Renal cortical epithelial cell (primary cell): ENCODE data around the gene PLEKHH3. TPM values are rescaled to one million over a fixed set of nuclear protein-coding genes. Genes with fewer than 3 reads are reported as not detected.
A peak's percentile ranks its signal among the peaks of the same experiment; 100 is the strongest.
"Not testable (repeated sequence)": the region's sequence is repeated elsewhere in the genome, so short reads cannot be mapped to it uniquely, and the experiment has no call there.

Experiments
- DNase-seq: peaks from one replicate; pipeline ENCODE4 v3.0.0-alpha.2; 2011; ENCODE audit warnings: low read depth
- total RNA-seq: library from RNA; depleted of rRNA; stranded (reverse); fragments of >200 nt; gene quantifications from 2 replicates; pipeline ENCODE4 v1.2.3, GENCODE V29; 2014

Gene PLEKHH3
- total RNA-seq, 1 donor from 2014 or later, result 9.6 TPM

DNA sequence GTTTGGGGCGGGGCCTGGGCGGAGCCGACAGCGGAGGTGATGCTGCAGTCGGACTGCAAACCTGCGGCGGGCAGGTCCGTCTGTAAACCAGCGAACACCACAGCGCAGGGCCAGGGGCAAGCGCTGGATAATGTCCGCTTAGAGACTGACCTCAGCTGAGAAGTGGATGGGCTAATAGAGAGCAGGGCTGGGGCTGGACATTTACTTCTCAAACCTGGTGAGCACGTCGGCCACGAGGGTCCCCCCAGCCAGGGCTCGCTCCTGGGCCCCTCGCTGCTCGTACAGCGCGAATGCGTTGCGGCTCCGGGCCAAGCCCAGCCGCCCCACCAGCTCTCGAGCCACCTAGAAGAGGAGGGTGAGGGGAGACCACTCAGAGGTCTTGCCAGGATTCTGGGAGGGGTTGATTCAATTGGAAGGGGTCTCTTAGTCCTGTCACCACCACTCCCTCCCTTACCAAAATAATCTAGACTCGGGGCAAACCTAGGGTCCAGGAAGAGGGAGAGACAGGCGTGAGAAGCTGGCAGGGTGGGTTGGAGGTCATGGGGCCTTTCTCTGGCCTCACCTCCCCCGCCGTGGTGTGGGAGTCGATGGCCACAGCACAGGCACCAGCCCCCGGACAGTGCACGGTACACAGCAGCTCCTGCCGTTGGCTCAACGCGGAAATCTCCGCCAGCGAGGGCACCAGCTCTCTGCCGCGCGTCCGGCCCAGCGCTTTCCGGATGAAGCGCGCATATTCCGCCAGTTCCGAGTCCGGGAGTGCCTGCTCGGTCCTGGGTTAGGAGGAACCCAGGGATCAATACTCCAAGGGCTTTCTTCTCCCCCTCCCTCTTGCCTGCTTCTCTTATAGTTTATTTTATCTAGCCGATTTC, 5.8 kb downstream of the PLEKHH3 start:
- no peak for DNase-seq

DNA sequence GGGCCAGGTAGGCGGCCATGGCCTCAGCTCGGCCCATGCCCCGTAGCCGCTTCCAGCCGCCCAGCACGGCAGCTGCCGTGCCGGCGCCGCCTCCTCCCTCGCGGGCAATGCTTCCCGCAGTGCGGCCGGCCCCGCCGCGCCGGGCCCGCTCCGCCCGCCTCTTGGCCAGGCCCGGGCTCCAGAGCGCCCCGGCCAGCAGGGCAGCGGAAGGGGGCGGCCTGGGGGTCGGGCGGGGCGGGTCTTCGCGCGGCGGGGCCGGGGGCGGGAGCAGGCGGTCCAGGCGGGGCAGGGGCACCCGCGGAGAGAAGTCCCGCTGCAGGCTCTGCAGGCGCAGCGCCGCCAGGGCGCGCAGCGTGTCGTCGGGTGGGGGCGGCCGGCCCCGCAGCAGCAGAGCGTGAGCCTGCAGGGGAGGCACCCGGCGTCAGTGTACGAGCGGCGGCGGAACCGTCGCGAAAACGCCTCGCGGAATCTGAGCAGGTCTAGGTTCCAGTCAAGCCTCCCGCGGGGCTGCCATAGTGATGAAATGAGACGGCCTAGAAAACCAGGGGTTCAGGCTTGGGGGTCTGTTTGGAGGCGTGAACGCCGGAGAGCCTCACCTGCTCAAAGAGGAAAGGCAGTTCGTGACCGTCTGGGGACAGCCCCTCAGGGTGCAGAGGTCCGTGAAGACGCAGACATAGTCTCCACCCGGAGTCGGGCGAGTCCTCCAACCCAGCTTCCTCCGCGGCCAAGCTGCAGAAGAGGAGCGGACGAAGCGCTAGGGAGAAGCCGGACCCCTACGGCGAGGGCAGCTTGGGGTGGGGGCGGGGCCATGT, 6.6 kb downstream of the PLEKHH3 start:
- DNase-seq, result no peak

DNA sequence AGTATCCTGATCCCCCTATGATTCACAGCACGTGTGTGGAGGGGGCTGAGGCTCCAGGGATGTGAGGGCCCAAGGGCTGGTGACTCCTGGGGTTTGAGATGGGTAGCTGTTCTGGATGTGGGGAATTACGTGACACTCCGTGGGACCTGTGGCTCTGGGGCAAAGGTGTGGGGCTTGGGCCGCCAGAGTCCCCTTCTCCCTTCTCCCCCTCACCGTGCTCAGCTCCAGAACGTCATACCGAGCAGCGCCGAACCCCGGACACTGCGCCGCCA, 7.2 kb downstream of the PLEKHH3 start:
- DNase-seq, result no peak

DNA sequence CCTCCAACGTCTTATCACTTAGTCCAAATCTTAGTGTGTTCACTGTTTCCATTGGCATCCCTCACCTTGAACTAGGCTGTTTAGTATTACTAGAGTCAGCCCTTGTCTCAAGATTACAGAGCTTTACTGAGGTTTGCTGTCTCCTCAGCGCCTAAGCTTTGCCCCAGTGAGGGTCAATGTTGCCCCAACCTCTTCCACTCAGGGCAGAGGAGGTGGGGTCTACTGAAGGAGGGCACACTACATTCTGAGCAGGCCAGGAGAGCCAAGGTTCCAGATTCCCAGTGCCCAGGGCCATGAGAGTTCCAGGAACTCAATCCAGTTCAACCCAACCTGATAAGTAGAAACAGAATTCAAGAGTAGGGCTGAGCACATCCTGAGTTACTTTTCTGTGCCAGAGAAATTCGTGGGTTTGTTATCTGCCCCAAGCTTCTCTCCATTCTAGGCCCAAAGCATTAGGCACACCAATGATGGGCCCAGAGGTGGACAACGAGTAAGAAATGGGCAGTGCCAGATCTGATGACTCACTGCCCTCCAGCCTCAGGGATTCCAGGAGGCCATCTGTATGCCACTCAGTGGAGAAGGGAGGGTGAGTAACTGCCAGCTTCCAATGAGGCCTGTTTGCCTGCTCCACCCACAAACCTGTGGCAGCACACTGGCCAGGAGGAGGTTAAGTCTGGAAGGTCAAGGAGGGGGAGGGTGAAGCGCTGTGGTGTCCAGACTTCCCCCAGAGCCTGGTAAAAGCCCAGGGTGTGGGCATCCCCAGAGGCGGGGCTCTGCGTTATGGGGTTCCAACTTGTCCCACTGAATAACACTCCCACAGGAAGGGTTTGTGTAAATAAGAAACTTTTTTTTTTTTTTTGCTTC, 9.5 kb downstream of the PLEKHH3 start:
- peak; percentile 96 for DNase-seq

DNA sequence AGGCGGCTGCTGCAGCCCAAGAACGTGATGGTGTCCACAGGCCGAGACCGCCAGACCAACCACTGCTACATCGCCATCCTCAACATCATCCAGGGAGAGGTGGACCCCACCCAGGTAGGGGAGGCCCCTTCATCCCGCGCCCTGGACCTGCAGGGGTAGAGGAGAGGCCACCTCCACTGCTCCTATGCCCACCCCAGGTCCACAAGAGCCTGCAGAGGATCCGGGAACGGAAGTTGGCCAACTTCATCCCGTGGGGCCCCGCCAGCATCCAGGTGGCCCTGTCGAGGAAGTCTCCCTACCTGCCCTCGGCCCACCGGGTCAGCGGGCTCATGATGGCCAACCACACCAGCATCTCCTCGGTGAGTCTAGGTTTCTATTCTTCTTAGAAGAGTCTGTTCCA, 10.7 kb downstream of the PLEKHH3 start:
- DNase-seq, result not testable (repeated sequence)

DNA sequence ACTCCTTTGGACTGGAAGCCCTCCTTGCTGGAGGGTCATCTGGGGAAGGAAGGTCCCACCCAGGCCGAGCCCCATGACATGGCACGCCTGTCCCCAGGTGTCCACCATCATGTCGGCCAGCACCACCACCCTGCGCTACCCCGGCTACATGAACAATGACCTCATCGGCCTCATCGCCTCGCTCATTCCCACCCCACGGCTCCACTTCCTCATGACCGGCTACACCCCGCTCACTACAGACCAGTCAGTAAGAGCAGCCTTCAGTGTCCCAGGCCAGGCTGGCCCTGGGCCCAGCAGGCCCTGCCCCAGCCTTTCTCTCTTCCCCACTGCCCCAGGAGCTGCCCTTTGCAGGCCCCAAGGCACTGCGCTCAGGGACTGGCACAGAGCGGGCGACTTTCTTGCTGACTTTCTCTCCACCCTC, 11.2 kb downstream of the PLEKHH3 start:
- no peak for DNase-seq

DNA sequence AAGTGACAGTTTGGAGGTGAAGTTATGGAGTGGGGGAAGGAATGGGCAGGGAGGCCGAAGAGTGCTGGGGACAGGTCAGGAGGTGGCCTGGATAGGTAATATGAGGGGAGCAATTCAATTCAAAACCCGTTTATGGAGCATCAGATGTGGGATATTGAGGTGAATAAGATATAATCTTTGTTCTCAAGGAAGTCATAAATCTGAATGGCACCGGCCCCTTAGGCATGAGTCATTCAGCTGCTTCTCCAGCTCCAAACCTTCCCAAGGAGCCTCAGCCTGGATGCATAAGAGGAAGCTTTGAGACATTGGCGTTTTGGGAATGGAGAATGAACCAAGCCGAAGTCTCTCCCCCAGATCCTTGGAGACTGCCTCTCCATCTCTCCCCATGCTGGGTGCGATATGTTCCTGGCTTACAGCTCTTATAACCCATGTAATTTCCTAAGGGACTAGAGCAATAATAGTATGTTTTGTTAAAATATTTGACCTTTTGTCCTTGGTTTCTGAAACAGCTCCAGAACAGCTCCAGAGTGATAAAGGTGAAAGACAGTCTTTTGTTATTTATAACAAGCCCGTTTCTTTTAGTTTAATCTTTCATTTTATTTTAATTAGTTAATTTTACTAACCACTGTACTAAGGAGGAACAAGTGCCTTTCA, 16.0 kb downstream of the PLEKHH3 start:
- peak; percentile 65 for DNase-seq

DNA sequence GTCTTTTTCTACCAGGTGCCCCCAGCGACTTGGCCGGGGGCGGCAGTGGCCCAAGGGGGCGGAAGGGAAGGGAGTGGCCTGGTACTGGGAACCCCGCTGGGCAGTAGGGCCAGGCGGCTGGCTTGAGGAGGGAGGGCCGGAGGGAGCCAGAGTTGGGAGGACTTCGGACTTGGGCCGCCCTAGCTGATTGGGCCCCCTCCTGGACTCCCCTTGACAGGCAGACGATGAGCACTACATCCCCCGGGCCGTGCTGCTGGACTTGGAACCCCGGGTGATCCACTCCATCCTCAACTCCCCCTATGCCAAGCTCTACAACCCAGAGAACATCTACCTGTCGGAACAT, 16.9 kb downstream of the PLEKHH3 start:
- not testable (repeated sequence) for DNase-seq

DNA sequence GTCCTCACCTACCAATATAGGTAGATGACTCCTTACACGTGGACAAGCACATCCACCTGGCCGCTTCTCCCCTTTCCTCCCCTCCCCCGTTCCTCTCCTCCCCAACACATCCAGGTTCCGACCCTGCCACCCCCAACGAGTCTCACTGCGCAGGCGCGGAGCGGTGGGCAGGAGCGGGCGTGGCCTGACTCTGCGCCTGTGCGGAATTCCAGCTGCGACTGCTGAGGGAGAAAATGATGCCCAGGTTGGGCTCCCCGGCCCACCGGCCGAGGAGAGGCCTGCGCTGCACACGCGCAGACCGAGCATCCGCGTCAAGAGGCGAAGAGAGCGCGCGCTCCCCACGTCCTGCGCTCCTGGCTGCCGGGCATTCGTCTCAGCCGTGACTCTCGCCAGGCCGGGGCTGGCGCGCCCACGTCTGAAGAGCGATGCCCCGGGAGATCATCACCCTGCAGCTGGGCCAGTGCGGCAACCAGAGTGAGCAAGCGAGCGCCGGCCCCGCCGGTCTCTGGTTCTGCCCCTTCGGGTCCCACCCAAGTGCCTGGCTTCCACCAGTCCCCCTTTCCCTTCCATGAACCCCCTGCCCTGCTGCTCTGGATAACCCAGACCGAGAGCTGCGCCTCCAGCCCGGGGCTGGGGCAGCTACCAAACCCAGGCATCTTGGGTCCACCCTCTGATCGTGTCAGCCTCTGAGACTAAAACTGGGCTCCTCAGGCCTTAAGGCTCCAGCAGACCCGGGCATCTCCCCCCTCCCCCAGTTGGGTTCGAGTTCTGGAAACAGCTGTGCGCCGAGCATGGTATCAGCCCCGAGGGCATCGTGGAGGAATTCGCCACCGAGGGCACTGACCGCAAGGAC, 17.5 kb downstream of the PLEKHH3 start, which contains the start of gene TUBG2:
TUBG2 (plus strand) TSS at position 206 of the 853 bp plus-strand sequence; CDS start at position 426, 220 bp downstream.
- DNase-seq, result peak; percentile 78

DNA sequence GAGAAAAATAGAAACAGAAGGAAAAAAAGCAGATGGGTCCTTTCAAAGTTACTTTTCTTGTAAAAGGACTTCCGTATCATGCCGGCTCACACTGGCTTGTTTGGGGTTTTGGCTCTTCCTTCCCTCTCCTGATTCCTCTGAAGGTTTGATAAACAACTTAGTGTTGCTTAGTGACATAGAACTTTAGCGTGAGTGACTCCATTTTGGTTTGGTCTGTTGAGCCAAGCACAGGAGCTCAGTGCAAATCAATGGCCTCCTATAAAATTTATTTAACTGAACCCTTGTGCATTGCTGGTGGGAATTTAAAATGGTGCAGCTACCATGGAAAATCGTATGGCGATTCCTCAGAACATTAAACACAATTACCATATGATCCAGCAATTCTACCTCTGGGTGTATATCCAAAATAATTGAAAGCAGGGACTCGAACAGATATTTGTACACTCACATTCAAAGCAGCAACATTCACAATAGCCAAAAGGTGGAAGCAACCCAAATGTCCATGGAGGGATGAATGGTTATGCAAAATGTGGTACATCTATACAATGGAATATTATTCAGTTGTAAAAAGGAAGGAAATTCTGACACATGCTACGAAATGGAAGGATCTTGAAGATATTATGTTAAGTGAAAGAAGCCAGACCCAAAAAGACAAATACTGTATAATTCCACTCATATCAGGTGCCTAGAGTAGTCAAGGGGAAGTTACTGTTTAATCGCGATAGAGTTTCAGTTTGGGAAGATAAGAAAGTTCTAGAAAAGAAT, 18.8 kb downstream of the PLEKHH3 start:
- no peak for DNase-seq

DNA sequence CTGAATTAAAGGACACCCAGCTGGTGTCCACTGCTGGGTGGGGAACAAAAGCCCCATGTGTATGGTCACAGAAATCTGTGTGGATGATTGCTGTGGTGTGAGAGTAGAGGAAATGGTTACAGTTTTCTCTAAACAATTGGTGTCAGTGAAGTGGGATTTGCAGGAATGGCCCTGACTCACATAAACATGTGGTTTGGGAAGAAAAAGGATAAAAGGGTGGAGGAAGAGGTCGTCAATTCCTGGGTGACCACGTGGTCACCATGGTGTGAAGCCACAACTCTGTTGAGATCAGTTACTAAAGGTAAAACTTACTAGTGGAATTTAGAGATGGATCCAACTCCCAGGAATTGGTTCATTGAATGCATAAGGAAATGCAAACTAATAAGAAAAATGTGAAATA, 21.3 kb downstream of the PLEKHH3 start:
- DNase-seq, result peak; percentile 76

DNA sequence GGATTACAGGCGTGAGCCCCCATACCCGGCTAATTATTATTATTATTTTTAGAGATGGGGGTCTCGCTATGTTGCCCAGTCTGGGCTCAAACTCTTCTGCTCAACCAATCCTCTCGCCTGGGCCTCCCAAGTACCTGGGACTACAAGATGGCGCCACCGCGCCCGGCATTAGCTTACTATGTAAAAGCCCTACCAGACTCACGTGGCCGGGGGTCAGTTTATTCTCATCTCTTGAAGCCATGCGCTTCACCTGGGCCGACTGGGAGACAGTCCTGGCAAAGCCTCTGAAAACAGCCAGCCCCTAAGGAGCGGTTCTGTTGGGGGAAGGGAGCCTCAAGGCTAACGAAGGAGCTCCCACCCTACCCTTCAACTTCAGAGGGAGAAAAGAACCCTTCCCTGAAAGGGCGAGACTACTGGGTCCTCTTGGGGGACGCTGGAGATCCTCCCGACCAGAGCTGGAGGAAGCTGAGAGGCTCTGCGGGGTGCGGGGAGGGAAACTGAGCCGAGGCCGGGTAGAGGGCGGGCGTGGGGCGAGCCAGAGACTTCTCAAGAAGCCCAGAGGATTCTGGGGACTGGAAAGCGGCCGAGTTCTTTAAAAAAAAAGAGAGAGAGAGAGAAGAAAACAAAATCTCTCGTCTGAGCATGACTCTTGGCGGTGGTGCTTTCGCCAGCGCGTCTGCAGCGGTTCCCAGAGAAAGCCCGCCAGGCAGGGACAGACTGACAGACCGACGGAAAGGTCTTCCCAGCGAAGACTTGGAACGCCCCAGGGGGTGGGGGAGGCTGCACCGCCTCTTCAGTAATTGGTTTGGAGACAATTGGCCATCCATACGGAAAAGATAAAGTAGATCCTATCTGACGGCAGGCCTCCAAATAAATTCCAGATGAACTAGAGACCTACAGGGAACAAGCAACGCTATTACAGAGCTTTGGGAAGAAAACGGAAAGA, 23.3 kb downstream of the PLEKHH3 start:
- no peak for DNase-seq

DNA sequence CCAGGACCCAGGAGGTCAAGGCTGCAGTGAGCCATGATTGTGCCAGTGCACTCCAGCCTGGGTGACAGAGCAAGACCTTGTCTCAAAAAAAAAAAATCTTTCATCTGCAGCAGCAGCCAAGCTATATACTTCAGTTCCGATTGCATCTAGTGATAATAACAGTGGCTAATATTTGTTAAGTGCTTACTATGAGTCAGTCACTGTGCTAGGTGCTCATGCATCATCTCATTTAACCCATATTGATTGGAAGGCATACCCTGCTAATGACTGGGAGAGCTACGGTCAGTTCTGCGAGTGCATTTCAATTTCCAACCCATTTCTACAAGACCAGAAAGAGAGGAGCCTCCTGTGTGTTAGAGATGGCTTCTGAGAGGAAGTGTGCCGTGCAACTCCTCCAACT, 25.4 kb downstream of the PLEKHH3 start:
- DNase-seq, result no peak

DNA sequence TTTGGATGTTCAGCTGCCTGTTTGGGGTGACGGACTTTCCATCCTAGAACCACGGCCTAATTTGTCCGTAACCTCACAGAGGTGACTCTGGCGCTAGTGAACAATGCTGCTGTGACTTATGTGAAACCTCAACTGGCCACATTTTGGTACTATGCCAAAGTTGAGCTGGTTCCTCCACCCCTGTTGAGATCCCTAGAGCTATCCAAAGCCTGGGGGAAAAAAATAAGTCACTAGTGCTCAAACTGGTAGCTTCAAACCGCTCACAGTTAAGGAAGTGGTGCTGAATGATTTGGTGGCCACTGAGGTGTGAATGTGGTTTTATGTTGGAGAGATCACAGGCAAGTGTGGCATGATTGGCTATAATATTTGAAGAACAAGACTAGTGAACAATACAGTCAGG, 29.0 kb downstream of the PLEKHH3 start:
- DNase-seq, result peak; percentile 77

DNA sequence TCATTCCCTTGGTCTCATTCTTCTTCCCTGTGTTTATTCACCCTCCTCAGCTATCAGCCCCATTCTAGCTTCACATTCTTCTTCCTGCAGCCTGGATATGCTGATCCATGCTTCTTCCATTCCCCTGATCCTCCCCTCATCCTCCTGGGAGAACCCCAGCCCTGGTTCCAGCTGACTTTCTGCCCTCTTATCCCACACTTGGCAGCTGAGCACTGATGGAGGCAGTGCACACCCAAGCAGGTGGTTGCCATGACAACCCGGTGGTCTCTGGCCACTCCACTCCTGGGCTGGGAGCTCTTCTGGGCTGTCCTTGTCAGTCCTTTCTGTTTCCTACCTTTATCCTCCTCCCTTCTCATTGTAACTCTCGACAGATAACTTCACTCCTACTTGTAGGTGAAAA, 34.5 kb downstream of the PLEKHH3 start:
- DNase-seq, result no peak

DNA sequence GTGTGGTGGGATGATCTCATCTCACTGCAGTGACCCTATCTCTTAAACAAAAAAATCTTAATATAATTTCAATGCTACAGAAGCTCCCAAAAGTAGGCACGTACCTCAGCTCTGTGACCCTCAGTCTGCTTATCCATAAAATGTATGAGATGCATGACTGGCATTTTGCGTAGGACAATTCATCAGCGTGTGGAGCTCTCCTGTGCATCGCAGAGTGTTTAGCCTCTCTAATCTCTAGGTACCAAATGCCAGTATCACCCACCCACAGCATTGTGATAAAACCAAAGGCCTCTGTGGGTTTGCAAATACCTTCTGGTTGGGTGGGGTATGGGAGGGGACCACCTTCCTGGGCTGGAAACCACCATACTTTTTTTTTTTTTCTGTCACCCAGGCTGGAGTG, 36.7 kb downstream of the PLEKHH3 start:
- DNase-seq, result no peak

DNA sequence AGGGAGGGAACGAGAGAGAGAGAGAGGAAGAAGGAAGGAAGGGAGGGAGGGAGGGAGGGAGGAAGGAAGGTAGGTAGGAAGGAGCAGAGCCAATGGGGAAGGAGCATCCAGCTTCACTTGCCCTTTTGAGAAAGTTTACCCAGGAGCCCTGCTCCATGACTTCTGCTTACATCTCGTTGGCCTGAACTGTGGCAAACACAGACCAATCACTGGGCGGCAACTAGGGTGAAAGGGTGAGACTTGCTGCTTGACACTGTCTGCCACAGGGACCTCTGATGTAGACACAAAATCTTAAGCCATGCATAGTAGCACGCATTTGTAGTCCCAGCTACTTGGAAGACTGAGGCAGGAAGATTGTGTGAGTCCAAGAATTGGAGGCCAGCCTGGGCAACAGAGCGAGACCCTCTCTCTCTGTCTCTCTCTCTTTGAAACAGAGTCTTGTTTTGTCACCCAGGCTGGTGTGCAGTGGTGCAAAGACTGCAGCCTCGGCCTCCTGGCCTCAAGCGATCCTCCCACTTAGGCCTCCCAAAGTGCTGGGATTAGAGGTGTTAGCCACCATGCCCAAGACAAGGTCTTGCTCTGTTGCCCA, 37.2 kb downstream of the PLEKHH3 start:
- no peak for DNase-seq

DNA sequence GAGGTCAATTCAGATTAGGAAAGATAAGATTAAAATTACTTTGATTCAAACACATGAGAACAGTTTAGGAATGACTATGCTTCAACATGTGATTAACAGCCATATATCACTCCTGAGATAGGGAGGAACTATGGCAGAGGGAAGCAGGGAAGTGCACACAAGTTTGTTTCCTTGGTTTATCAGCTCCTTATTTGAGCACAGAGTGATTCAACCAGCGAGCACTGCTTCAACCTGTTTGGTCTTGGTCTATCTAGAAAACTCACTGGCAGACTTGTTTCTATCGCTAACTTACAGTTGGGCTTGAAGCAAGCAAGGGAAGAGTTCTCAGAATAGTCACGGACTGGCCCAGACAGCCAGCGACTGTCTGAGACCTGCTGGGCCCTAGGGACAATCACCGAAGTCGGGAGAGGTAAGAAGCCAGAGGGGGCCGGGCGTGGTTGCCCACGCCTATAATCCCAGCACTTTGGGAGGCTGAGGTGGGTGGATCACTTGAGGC, 43.8 kb downstream of the PLEKHH3 start:
- peak; percentile 6 for DNase-seq
